Body of pancreas (tissue), 4 donors: ENCODE results near the gene BMP8B. TPM values are rescaled to one million over a fixed set of nuclear protein-coding genes. Genes with fewer than 3 reads are reported as not detected.

ENCODE experiments used
- ATAC-seq: fragments of 150-250 bp; one replicate; pipeline ENCODE4 v1.9.1; 2016
- DNase-seq, 4 donors: peaks; one replicate each; pipeline ENCODE4 v3.0.0-alpha.2; 2019
- H3K27ac ChIP-seq, 4 donors: fragments of 200-600 bp; sonication (generic); 1 replicate in 3 of 4; 2 replicates in 1 of 4; pipeline versions ENCODE4 v1.5.1 to v1.6.1; 2016 to 2019; ENCODE audit warnings: mild to moderate bottlenecking in 1 of 4, mixed read lengths in 1 of 4, moderate library complexity in 1 of 4
- H3K27me3 ChIP-seq, 2 donors: fragments of 200-600 bp; sonication (generic); one replicate each; pipeline ENCODE4 v1.6.0; 2016; ENCODE audit warnings: mild to moderate bottlenecking in 1 of 2
- H3K36me3 ChIP-seq, 2 donors: fragments of 200-600 bp; sonication (generic); replicated peaks in 1 of 2; 2 replicates each; pipeline ENCODE4 v1.5.1; 2016; ENCODE audit warnings: low read depth in 2 of 2; ENCODE audit not compliant: insufficient read depth in 1 of 2
- H3K4me1 ChIP-seq: fragments of 200-600 bp; sonication (generic); one replicate; pipeline ENCODE4 v1.6.0; 2016
- H3K4me3 ChIP-seq, 2 donors: fragments of 200-600 bp; sonication (generic); 1 replicate in 1 of 2; 2 replicates in 1 of 2; pipeline ENCODE4 v1.5.1; 2016 to 2019
- H3K9me3 ChIP-seq, 3 donors: fragments of 200-600 bp; sonication (generic); 1 replicate in 2 of 3; 2 replicates in 1 of 3; pipeline ENCODE4 v1.5.1; 2016
- CTCF ChIP-seq, 7 experiments: fragments of 450-650 bp in 4 of 7; fragments of 200-600 bp in 3 of 7; sonication (generic) in 3 of 7; IDR thresholded peaks; one replicate each; pipeline ENCODE4 v1.5.1; 2016 to 2019; ENCODE audit warnings: antibody characterized with exemption in 7 of 7
- POLR2A ChIP-seq, 3 donors: fragments of 450-650 bp; IDR thresholded peaks; one replicate each; pipeline ENCODE4 v1.6.1; 2016; ENCODE audit warnings: antibody characterized with exemption in 3 of 3, mild to moderate bottlenecking in 2 of 3
- WGBS, 2 donors: methylation state at CpG; one replicate each; pipeline ENCODE4 v1.1.5; 2017; 5-methylcytosine and 5-hydroxymethylcytosine counted together
- intact Hi-C: fragments of 100-400 bp; cut with DNase I; formaldehyde crosslinking; loops from one replicate; pipeline ENCODE4 v1.15.1; 2023
- total RNA-seq, 2 donors: library from RNA; depleted of rRNA; stranded (reverse); fragments of >200 nt; gene quantifications; one replicate each; pipeline ENCODE4 v1.1.0, GENCODE V29; 2016

BMP8B gene
- total RNA-seq, 2 donors from 2014 or later: 2.3 to 5.4 TPM

- Histone ChIP-seq H3K4me1 (no peaks in the 10 kb centered on the region), H3K36me3 (no peaks in the 10 kb centered on the region), H3K27me3 (no peaks in the 10 kb centered on the region), H3K27ac (peak overlapping the region in 1 of 4 donors; percentile 13), H3K9me3 (no peaks in the 10 kb centered on the region), H3K4me3 (no peak overlapping the region)
- peak; percentile 42 to 93 (median 91) for TF ChIP-seq CTCF (IDR thresholded peaks at IDR 0.05)
- no peak for TF ChIP-seq POLR2A (IDR thresholded peaks at IDR 0.05)
- WGBS, 2 donors: 30 to 38% methylated on average over 7 of the region's 7 CpGs
- intact Hi-C loops: no loop called here
- DNase-seq (peak; percentile 17 to 32 (median 27)), ATAC-seq (peak; percentile 93)
Measured at GRCh38 chr1:39720094-39720999, 68.3 kb downstream of the BMP8B start.

GRCh38 chr1:39717809-39718208 lies 70.9 kb downstream of the BMP8B start:
- WGBS, 2 donors: 57 to 61% methylated on average over 6 of the region's 6 CpGs
- intact Hi-C loops: loop anchor here (5.0 kb wide), 1 partner anchor 111 kb away; no protein-coding TSS in a partner anchor
- no peaks in the 10 kb centered on the region for H3K36me3 ChIP-seq
- no peak for DNase-seq
- H3K4me1 ChIP-seq: no peaks in the 10 kb centered on the region
- no peak for ATAC-seq
- no peak overlapping the region for H3K27ac ChIP-seq
- TF ChIP-seq CTCF (IDR thresholded peaks at IDR 0.05) (no peak), POLR2A (IDR thresholded peaks at IDR 0.05) (no peak)
- H3K4me3 ChIP-seq: no peak overlapping the region
- H3K9me3 ChIP-seq: no peaks in the 10 kb centered on the region
- no peaks in the 10 kb centered on the region for H3K27me3 ChIP-seq

- no peaks in the 10 kb centered on the region for H3K4me1 ChIP-seq
- H3K27ac ChIP-seq: no peak overlapping the region
- ATAC-seq (no peak), DNase-seq (no peak)
- no peaks in the 10 kb centered on the region for H3K36me3 ChIP-seq
- TF ChIP-seq CTCF (IDR thresholded peaks at IDR 0.05) (no peak), POLR2A (IDR thresholded peaks at IDR 0.05) (no peak)
- WGBS, 2 donors: 90 to 96% methylated on average over 4 to 5 of the region's 5 CpGs
- intact Hi-C loops: no loop called here
- H3K4me3 ChIP-seq: no peak overlapping the region
- H3K27me3 ChIP-seq: no peaks in the 10 kb centered on the region
- no peaks in the 10 kb centered on the region for H3K9me3 ChIP-seq
Measured at GRCh38 chr1:39713557-39713956, 75.1 kb downstream of the BMP8B start.

- 84% methylated on average over 6 of the region's 6 CpGs for WGBS, 2 donors
- Histone ChIP-seq H3K36me3 (no peaks in the 10 kb centered on the region), H3K4me3 (no peak overlapping the region), H3K27ac (no peak overlapping the region), H3K9me3 (no peaks in the 10 kb centered on the region), H3K4me1 (peaks cover 6% of the 10 kb centered on the region), H3K27me3 (no peaks in the 10 kb centered on the region)
- DNase-seq (no peak), ATAC-seq (no peak)
- TF ChIP-seq CTCF (IDR thresholded peaks at IDR 0.05) (no peak), POLR2A (IDR thresholded peaks at IDR 0.05) (no peak)
- intact Hi-C loops: no loop called here
Measured at GRCh38 chr1:39711966-39712340, 76.7 kb downstream of the BMP8B start.
